H1 (cell line): ENCODE data around the gene FARSB. TPM values are rescaled to one million over a fixed set of nuclear protein-coding genes. Genes with fewer than 3 reads are reported as not detected.

Source experiments
- CTCF ChIA-PET: fragments of 300-600 bp; sonication (Branson Sonifier 250); formaldehyde crosslinking; loops from one replicate; lab custom pipeline; 2021; ENCODE audit not compliant: partially characterized antibody; lab: Charles Lee
- POLR2A ChIA-PET: fragments of 300-600 bp; sonication (Branson Sonifier 250); formaldehyde crosslinking; loops from one replicate; lab custom pipeline; 2021; ENCODE audit warnings: inconsistent platforms; ENCODE audit not compliant: partially characterized antibody; lab: Charles Lee
- DNase-seq, 2 experiments: peaks; one replicate each; pipeline versions ENCODE4 v3.0.0 to v3.0.0-alpha.2; 2010 to 2022; ENCODE audit warnings: low spot score in 2 of 2, low read depth in 1 of 2, mixed read lengths in 1 of 2
- FAIRE-seq: peaks from 2 replicates; lab custom pipeline; 2011; peaks lifted over from hg19 to GRCh38; lab: Jason Lieb, UNC
- H2AFZ ChIP-seq: 2 replicates; pipeline ENCODE4 v1.8.1; 2012; ENCODE audit warnings: low read length, inconsistent platforms
- H2AK5ac ChIP-seq: 2 replicates; pipeline ENCODE4 v1.6.1; 2013; ENCODE audit warnings: low read depth, low read length
- H2BK120ac ChIP-seq: replicated peaks from 2 replicates; pipeline ENCODE3; 2013; ENCODE audit warnings: low read depth, low read length, inconsistent platforms
- H2BK12ac ChIP-seq: 2 replicates; pipeline ENCODE4 v1.6.1; 2013; ENCODE audit warnings: low read depth, low read length
- H2BK15ac ChIP-seq: 2 replicates; pipeline ENCODE4 v1.6.1; 2013; ENCODE audit warnings: low read length
- H2BK20ac ChIP-seq: 2 replicates; pipeline ENCODE4 v1.6.1; 2013; ENCODE audit warnings: low read length
- H2BK5ac ChIP-seq: 2 replicates; pipeline ENCODE4 v1.6.1; 2013; ENCODE audit warnings: low read depth, low read length
- H3K14ac ChIP-seq: 2 replicates; pipeline ENCODE4 v1.6.1; 2013; ENCODE audit warnings: inconsistent platforms; ENCODE audit not compliant: insufficient read length
- H3K18ac ChIP-seq: 2 replicates; pipeline ENCODE4 v1.6.1; 2013; ENCODE audit warnings: low read length; ENCODE audit errors: extremely low read depth
- H3K23ac ChIP-seq: 2 replicates; pipeline ENCODE4 v1.6.1; 2013; ENCODE audit warnings: inconsistent platforms; ENCODE audit not compliant: insufficient read length
- H3K23me2 ChIP-seq: 2 replicates; pipeline ENCODE4 v1.6.1; 2013; ENCODE audit warnings: low read depth, low read length
- H3K27ac ChIP-seq: 2 replicates; pipeline ENCODE4 v1.6.1; 2011; ENCODE audit warnings: low read depth, low read length, inconsistent platforms
- H3K27me3 ChIP-seq, 4 experiments: replicated peaks in 1 of 4; 1 replicate in 1 of 4; 2 replicates in 3 of 4; pipeline versions ENCODE4 v1.6.1 to v1.8.1; 2011 to 2013; ENCODE audit warnings: low read length in 3 of 4, mild to moderate bottlenecking in 3 of 4, inconsistent platforms in 2 of 4, mixed read lengths in 2 of 4, moderate library complexity in 1 of 4; ENCODE audit not compliant: control insufficient read depth in 3 of 4, insufficient read depth in 3 of 4; ENCODE audit errors: extremely low read depth in 1 of 4
- H3K36me3 ChIP-seq, 4 experiments: 2 replicates each; pipeline versions ENCODE4 v1.6.1 to v1.8.1; 2011 to 2013; ENCODE audit warnings: mild to moderate bottlenecking in 4 of 4, low read length in 3 of 4, moderate library complexity in 2 of 4, control low read depth in 1 of 4, inconsistent platforms in 1 of 4; ENCODE audit not compliant: insufficient read depth in 4 of 4, control insufficient read depth in 2 of 4
- H3K4ac ChIP-seq: replicated peaks from 2 replicates; pipeline ENCODE3; 2013; ENCODE audit warnings: low read length, low read depth, mixed read lengths, inconsistent platforms; ENCODE audit not compliant: insufficient read length
- H3K4me1 ChIP-seq, 4 experiments: replicated peaks in 1 of 4; 1 replicate in 1 of 4; 2 replicates in 3 of 4; pipeline versions ENCODE4 v1.6.1 to v1.8.1; 2011 to 2013; ENCODE audit warnings: low read length in 3 of 4, inconsistent platforms in 2 of 4, mixed read lengths in 1 of 4; ENCODE audit not compliant: insufficient read depth in 4 of 4, control insufficient read depth in 3 of 4
- H3K4me2 ChIP-seq, 2 experiments: 2 replicates each; pipeline versions ENCODE4 v1.6.1 to v1.8.1; 2011 to 2013; ENCODE audit warnings: low read depth in 2 of 2, low read length in 2 of 2, control low read depth in 1 of 2, inconsistent platforms in 1 of 2, mild to moderate bottlenecking in 1 of 2; ENCODE audit not compliant: insufficient read depth in 1 of 2
- H3K4me3 ChIP-seq, 4 experiments: fragments of 200-600, 300-600 bp in 1 of 4; sonication (generic), shearing (Covaris generic), sonication (Bioruptor Twin) in 1 of 4; 2 replicates each; pipeline versions ENCODE4 v1.5.1 to v1.8.1; 2011 to 2016; ENCODE audit warnings: low read length in 4 of 4, low read depth in 3 of 4, control low read depth in 2 of 4, inconsistent platforms in 2 of 4, mild to moderate bottlenecking in 2 of 4, mixed read lengths in 1 of 4, moderate library complexity in 1 of 4; ENCODE audit not compliant: insufficient read depth in 2 of 4; ENCODE audit errors: extremely low read depth in 1 of 4
- H3K56ac ChIP-seq: replicated peaks from 2 replicates; pipeline ENCODE3; 2013; ENCODE audit warnings: low read depth, mild to moderate bottlenecking, mixed read lengths, low read length, inconsistent platforms; ENCODE audit not compliant: insufficient read length
- H3K79me1 ChIP-seq: 2 replicates; pipeline ENCODE4 v1.6.1; 2013; ENCODE audit warnings: low read depth, low read length, control low read depth
- H3K79me2 ChIP-seq, 2 experiments: 2 replicates each; pipeline versions ENCODE4 v1.6.1 to v1.8.1; 2012 to 2013; ENCODE audit warnings: low read length in 2 of 2, mild to moderate bottlenecking in 2 of 2, inconsistent platforms in 1 of 2; ENCODE audit not compliant: insufficient read depth in 2 of 2, control insufficient read depth in 1 of 2
- H3K9ac ChIP-seq, 4 experiments: replicated peaks in 1 of 4; 1 replicate in 1 of 4; 2 replicates in 3 of 4; pipeline versions ENCODE4 v1.6.1 to v1.8.1; 2011 to 2013; ENCODE audit warnings: low read depth in 3 of 4, low read length in 3 of 4, control low read depth in 2 of 4, mild to moderate bottlenecking in 2 of 4, moderate library complexity in 2 of 4, inconsistent platforms in 1 of 4; ENCODE audit errors: extremely low read depth in 1 of 4
- H3K9me3 ChIP-seq, 2 experiments: 2 replicates each; pipeline versions ENCODE4 v1.6.1 to v1.8.1; 2012 to 2013; ENCODE audit warnings: mild to moderate bottlenecking in 2 of 2, moderate library complexity in 2 of 2, control low read depth in 1 of 2, inconsistent platforms in 1 of 2, low read depth in 1 of 2, low read length in 1 of 2, mixed read lengths in 1 of 2; ENCODE audit not compliant: insufficient read depth in 2 of 2
- H4K20me1 ChIP-seq, 2 experiments: replicated peaks in 1 of 2; 2 replicates each; pipeline versions ENCODE3 to v1.8.1; 2011 to 2013; ENCODE audit warnings: inconsistent platforms in 2 of 2, low read length in 2 of 2, mild to moderate bottlenecking in 1 of 2; ENCODE audit not compliant: insufficient read depth in 2 of 2, control insufficient read depth in 1 of 2
- H4K5ac ChIP-seq: 2 replicates; pipeline ENCODE4 v1.6.1; 2013; ENCODE audit warnings: low read length, low read depth, mixed read lengths, inconsistent platforms; ENCODE audit not compliant: insufficient read length
- H4K8ac ChIP-seq: 2 replicates; pipeline ENCODE4 v1.8.0; 2013; ENCODE audit warnings: mild to moderate bottlenecking, moderate library complexity, low read length, inconsistent platforms; ENCODE audit not compliant: insufficient read depth; ENCODE audit errors: extremely low read depth
- H4K91ac ChIP-seq: replicated peaks from 2 replicates; pipeline ENCODE3; 2013; ENCODE audit warnings: low read length, mixed read lengths, inconsistent platforms; ENCODE audit not compliant: insufficient read length
- ASH2L ChIP-seq: fragments of 200-600, 300-600 bp; sonication (generic); IDR thresholded peaks from one replicate; pipeline ENCODE4 v1.7.1; 2017; ENCODE audit warnings: low read length
- CREB1 ChIP-seq: IDR thresholded peaks from 2 replicates; pipeline ENCODE4 v1.6.1; 2012; ENCODE audit warnings: inconsistent platforms
- JUND ChIP-seq: IDR thresholded peaks from 2 replicates; pipeline ENCODE4 v1.6.1; 2011; ENCODE audit warnings: mild to moderate bottlenecking, improper control_type of control experiment, low read length
- RNF2 ChIP-seq: fragments of 200-900, 300-1000 bp; sonication (generic); IDR thresholded peaks from 2 replicates; pipeline ENCODE4 v1.7.1; 2016; ENCODE audit warnings: borderline replicate concordance, low read depth, mild to moderate bottlenecking, antibody characterized with exemption, low read length; ENCODE audit not compliant: poor library complexity, severe bottlenecking; ENCODE audit errors: missing control alignments
- SIX5 ChIP-seq: IDR thresholded peaks from 2 replicates; pipeline ENCODE4 v1.6.1; 2011; ENCODE audit warnings: mild to moderate bottlenecking, low read depth, low read length
- SP2 ChIP-seq: IDR thresholded peaks from 2 replicates; pipeline ENCODE4 v1.6.1; 2012; ENCODE audit warnings: mild to moderate bottlenecking, low read length, inconsistent platforms
- SP4 ChIP-seq: IDR thresholded peaks from 2 replicates; pipeline ENCODE4 v1.6.1; 2012; ENCODE audit warnings: low read length, inconsistent platforms
- TAF1 ChIP-seq: IDR thresholded peaks from 2 replicates; pipeline ENCODE4 v1.6.1; 2011; ENCODE audit warnings: mild to moderate bottlenecking, low read depth, low read length
- WGBS, 2 experiments: shearing (Covaris generic) in 1 of 2; methylation state at CpG; one replicate each; pipeline versions ENCODE4 v1.1.6 to v1.1.7; 2013 to 2015; ENCODE audit warnings: low lambda C conversion rate in 2 of 2, mixed read lengths in 2 of 2, inconsistent platforms in 1 of 2, low coverage in 1 of 2, missing lambda C conversion rate in 1 of 2; ENCODE audit not compliant: insufficient replicate concordance in 2 of 2, insufficient coverage in 1 of 2, insufficient read length in 1 of 2; ENCODE audit errors: extremely low coverage in 1 of 2, missing lambda C conversion rate in 1 of 2; 5-methylcytosine and 5-hydroxymethylcytosine counted together
- polyA plus RNA-seq, 7 experiments: library from polyadenylated mRNA; depleted of rRNA in 3 of 7; stranded (reverse) in 5 of 7; unstranded in 2 of 7; fragments of >200 nt in 5 of 7; fragments of 200-250 nt in 2 of 7; gene quantifications; 1 replicate in 5 of 7; 2 replicates in 1 of 7; 4 replicates in 1 of 7; pipeline versions ENCODE4 v1.2.1 to v1.2.3, GENCODE V29; 2011 to 2013; ENCODE audit warnings: missing spikeins in 2 of 7, mixed read lengths in 2 of 7
- total RNA-seq: library from RNA; stranded (reverse); fragmentation: NEBNext Ultra II Directional; extraction: Animal tissue kit (Norgen Biotek cat#: 25700); gene quantifications from 2 replicates; pipeline ENCODE4 v1.2.1, GENCODE V29; 2021
- TF ChIP-seq, protein P1 (sequence below), 3 experiments: IDR thresholded peaks; 1 replicate in 2 of 3; 2 replicates in 1 of 3; pipeline versions ENCODE4 v1.5.1 to v1.6.1; 2011; ENCODE audit warnings: low read length in 3 of 3, mild to moderate bottlenecking in 3 of 3, inconsistent platforms in 2 of 3, low read depth in 1 of 3, moderate library complexity in 1 of 3; ENCODE audit not compliant: insufficient read depth in 1 of 3; ENCODE audit errors: control extremely low read depth in 1 of 3
- TF ChIP-seq, protein P2 (sequence below): IDR thresholded peaks from 2 replicates; pipeline ENCODE4 v1.6.1; 2012; ENCODE audit warnings: low read length, inconsistent platforms

Gene FARSB
- total and polyA plus RNA-seq, 2 of the 8 experiments (the other 6 are each of a cell fraction or from before 2014, with no cell fraction given) = 21.0 to 37.9 TPM

- H3K4me1 ChIP-seq = no peaks in the 10 kb centered on the region
- no peak overlapping the region for H2AFZ ChIP-seq
- H4K91ac ChIP-seq = no peak overlapping the region
- H3K4me3 ChIP-seq = no peak overlapping the region
- H2BK120ac ChIP-seq = no peak overlapping the region
- TF ChIP-seq TAF1 (no peak), SIX5 (no peak), SP2 (no peak), JUND (no peak), CREB1 (no peak), RNF2 (no peak), SP4 (no peak), ASH2L (no peak)
- TF ChIP-seq, protein P1, sequence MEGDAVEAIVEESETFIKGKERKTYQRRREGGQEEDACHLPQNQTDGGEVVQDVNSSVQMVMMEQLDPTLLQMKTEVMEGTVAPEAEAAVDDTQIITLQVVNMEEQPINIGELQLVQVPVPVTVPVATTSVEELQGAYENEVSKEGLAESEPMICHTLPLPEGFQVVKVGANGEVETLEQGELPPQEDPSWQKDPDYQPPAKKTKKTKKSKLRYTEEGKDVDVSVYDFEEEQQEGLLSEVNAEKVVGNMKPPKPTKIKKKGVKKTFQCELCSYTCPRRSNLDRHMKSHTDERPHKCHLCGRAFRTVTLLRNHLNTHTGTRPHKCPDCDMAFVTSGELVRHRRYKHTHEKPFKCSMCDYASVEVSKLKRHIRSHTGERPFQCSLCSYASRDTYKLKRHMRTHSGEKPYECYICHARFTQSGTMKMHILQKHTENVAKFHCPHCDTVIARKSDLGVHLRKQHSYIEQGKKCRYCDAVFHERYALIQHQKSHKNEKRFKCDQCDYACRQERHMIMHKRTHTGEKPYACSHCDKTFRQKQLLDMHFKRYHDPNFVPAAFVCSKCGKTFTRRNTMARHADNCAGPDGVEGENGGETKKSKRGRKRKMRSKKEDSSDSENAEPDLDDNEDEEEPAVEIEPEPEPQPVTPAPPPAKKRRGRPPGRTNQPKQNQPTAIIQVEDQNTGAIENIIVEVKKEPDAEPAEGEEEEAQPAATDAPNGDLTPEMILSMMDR (IDR thresholded peaks at IDR 0.05; ENCODE audit: control extremely low read depth in 1 of 3, insufficient read depth in 1 of 3, low read depth in 1 of 3, low read length in 3 of 3) = no peak
- TF ChIP-seq, protein P2, sequence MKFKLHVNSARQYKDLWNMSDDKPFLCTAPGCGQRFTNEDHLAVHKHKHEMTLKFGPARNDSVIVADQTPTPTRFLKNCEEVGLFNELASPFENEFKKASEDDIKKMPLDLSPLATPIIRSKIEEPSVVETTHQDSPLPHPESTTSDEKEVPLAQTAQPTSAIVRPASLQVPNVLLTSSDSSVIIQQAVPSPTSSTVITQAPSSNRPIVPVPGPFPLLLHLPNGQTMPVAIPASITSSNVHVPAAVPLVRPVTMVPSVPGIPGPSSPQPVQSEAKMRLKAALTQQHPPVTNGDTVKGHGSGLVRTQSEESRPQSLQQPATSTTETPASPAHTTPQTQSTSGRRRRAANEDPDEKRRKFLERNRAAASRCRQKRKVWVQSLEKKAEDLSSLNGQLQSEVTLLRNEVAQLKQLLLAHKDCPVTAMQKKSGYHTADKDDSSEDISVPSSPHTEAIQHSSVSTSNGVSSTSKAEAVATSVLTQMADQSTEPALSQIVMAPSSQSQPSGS = no peak
- peaks cover 0 to 6% (median 2%) of the 10 kb centered on the region in 4 experiments; a peak in 3 of 8 replicates for H3K36me3 ChIP-seq
- H3K27ac ChIP-seq = no peak overlapping the region
- H4K8ac ChIP-seq = no peak overlapping the region
- no peak overlapping the region for H3K4me2 ChIP-seq
- no peak overlapping the region for H2BK5ac ChIP-seq
- H3K79me2 ChIP-seq = no peaks in the 10 kb centered on the region
- H2BK12ac ChIP-seq = no peak overlapping the region
- no peak overlapping the region for H3K14ac ChIP-seq
- H4K5ac ChIP-seq = no peak overlapping the region
- DNase-seq (no peak), FAIRE-seq (no peak)
- no peak overlapping the region for H3K18ac ChIP-seq
- no peak overlapping the region for H2AK5ac ChIP-seq
- no peak overlapping the region for H2BK20ac ChIP-seq
- H3K56ac ChIP-seq = no peak overlapping the region
- no peak overlapping the region for H3K4ac ChIP-seq
- no peaks in the 10 kb centered on the region for H3K79me1 ChIP-seq
- H2BK15ac ChIP-seq = no peak overlapping the region
- peaks cover 0 to 3% of the 10 kb centered on the region in 2 experiments for H4K20me1 ChIP-seq
- no peak overlapping the region for H3K23ac ChIP-seq
- POLR2A ChIA-PET = no interaction called here
- 98% methylated on average over 3 of the region's 3 CpGs; no CpG with 5 or more reads in 1 of the 2 experiments for WGBS, 2 experiments
- no peak overlapping the region for H3K9ac ChIP-seq
- H3K23me2 ChIP-seq = no peaks in the 10 kb centered on the region
- H3K9me3 ChIP-seq = no peaks in the 10 kb centered on the region
- no peaks in the 10 kb centered on the region for H3K27me3 ChIP-seq
- CTCF ChIA-PET = interaction anchor here (0.6 to 1.5 kb wide), 5 partner anchors 13 to 582 kb away, joined by 3 to 4 read pairs (median 3); no protein-coding TSS in a partner anchor
Measured at GRCh38 chr2:222606306-222606705, 49.6 kb downstream of the FARSB start.
